HG02759 (cell line): ENCODE data around the gene SH2D5.

Experiments
- ATAC-seq: cut with Tn5 transposase; IDR thresholded peaks from one replicate; pipeline ENCODE4 v1.9.1; 2021; ENCODE audit warnings: mild to moderate bottlenecking, moderate library complexity; ENCODE audit not compliant: unreplicated experiment

The SH2D5 gene

GRCh38 chr1:20732588-20733359 lies at the start of gene SH2D5:
Gene SH2D5 (minus strand): TSS chr1:20732703. CDS start chr1:20728044, 4,659 bp downstream.
- ATAC-seq = peak; percentile 52

DNA sequence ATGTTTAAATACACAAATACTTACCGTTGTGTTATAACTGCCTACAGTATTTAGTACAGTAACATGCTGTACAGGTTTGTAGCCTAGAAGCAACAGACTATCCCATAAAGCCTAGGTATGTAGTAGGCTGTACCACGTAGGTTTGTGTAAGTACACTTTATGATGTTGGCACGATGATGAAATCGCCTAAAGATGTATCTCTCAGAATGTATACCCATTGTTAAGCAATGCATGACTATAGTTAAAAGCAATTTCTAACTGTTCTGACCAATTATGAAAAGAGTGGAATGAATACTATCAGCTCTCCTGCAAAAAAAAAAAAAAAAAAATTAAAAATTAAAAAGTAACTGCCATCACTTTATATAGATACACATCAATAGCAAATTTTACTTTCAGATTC lies 43.2 kb upstream of the SH2D5 start:
- no peak for ATAC-seq

DNA sequence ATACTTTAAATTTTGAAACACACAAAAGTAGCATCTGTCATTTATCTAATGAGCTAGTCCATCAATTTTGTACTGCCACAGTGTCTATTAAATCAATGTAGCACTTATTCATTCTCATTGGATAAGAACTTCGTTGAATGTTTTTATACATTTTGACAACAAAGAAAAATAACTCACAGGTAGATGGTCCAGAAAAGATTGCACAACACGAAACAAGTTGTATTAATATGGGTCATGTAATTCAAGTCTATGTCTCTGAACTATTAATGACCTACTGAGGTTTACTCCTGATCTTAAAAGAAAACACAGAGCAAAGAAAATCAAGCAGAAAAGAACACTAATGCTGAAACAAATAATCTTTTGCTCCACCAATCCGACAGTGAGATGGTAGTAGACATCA lies 39.3 kb upstream of the SH2D5 start:
- no peak for ATAC-seq

DNA sequence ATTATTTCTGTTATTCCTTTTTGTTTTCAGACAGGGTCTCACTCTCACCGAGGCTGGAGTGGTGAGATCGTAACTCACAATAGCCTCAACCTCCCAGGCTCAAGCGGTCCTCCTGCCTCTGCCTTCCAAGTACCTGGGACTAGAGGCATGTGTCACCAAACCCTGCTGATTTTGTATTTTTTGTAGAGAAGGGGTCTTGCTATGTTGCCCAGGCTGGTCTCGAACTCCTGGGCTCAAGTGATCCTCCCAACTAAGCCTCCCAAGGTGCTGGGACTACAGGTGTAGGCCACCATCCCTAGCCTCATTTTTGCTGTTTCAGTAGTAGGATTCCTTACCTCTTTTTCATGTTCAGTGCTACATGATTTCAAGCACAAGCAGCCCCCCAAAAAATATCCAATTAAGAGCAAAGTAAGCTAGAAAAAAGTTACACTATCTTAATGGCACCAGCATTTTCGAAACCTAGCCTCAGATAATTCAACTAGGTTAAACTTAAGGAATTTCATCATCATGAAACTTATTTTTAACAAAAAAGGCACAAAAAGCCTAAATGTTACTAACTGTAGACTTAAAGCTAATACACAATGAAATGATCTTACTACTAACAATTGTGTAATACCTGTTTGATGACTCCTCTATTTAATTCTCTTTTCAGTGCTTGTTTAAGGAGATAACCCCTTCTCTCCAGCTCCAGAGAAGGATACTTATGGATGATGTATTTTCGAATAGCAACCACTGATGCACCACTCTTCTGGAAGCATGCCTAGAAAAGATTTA lies 38.0 kb upstream of the SH2D5 start:
- ATAC-seq = no peak

- no peak for ATAC-seq
These were observed 34.8 kb upstream of the SH2D5 start for GRCh38 chr1:20767271-20767670.

GRCh38 chr1:20763417-20763816 lies 30.9 kb upstream of the SH2D5 start:
- no peak for ATAC-seq

DNA sequence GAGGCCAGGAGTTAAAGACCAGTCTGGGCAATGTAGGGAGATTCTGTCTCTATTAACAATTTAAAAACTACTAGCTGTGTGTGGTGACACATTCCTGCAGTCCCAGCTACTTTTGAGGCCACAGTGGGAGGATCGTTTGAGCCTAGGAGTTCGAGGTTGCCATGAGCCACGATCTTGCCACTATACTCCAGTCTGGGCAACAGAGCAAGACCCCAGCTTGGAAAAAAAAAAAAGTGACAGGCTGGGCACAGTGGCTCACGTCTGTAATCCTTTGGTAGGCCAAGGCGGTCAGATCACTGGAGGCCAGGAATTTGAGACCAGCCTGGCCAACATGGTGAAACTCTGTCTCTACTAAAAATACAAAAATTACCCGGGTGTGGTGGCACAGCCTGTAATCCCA lies 27.8 kb upstream of the SH2D5 start:
- ATAC-seq = no peak

DNA sequence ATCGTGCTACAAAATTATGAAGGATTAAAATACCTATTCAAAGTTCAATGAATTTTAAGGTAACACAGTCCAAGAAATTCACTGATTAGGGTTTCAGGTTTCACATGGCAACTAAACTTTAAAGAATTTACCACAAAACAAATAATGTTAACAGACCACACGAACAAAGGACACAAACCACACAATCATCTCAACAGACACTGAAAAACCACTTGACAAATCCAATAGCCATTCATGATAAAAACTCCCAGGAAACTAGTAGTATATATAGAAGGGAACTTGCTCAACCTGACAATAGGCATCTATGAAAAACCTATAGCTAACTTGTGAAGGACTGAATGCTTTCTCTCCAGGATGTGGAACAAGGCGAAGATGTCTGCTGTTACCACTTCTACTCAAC lies 21.1 kb upstream of the SH2D5 start:
- ATAC-seq = no peak

DNA sequence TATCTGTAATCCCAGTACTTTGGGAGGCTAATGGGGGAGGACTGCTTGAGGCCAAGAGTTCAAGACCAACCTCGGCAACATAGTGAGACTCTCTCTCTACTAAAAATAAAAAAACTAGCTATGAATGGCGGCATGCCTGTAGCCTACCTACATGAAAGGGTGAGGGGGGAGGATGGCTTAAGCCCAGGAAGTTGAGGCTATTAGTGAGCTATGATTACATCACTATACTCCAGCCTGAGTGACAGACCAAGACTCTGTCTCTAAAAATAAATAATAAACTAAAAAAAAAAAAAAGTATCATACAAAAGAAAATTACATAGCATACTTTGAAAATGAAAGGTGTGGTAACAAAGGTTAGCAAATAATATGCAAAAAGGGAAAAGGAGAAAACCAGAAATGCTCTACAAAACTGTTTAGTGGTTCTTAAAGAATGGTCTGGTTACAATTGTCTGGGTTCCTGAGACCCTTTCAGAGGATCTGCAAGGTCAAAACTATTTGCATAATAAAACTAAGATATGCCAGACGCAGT lies 19.0 kb upstream of the SH2D5 start:
- ATAC-seq = no peak

DNA sequence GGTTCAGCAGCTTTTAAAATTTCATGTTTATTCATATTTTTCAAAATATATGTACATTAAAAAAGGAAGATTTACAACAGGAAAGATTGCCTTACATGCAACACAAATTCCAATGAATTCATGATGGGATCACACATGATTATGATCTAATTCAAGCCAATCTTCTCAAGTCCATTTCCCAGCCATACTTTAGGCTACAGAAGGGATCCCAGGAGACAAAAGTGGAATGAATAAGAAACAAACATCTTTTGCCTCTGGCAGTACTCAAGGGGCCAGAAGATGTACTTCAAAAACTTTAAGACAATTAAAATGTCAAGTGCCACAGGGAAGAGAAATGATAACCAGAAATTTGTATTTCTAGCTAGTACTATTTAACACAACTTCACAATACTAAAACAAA lies 10.2 kb upstream of the SH2D5 start:
- no peak for ATAC-seq

GRCh38 chr1:20740781-20741180 lies 8.3 kb upstream of the SH2D5 start:
- no peak for ATAC-seq

GRCh38 chr1:20739225-20739624 lies 6.7 kb upstream of the SH2D5 start:
- ATAC-seq = no peak

DNA sequence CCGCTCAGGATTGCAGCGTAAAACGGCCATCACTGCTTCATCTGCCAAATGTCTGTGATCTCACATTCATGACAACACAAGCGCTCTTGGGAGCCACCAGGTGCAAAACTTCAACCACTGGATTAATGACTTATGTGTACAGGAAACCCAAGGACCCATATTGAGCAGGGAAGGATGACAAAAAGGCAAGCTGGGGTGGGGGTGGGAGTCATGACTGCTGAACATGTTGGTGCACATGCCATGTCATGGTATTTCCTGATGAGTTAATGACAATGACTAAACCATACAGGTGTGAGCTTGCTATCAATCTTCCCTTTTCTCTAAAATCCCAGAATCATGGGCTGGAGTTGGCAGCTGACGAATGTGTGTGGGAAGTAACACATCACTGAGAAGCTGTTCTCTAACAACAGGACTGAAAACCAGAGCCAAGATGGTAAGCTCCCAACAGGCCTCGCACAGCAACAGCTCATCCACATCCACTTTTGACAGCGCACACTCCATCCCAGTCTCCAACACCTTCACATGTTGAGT lies 3.1 kb upstream of the SH2D5 start:
- no peak for ATAC-seq

DNA sequence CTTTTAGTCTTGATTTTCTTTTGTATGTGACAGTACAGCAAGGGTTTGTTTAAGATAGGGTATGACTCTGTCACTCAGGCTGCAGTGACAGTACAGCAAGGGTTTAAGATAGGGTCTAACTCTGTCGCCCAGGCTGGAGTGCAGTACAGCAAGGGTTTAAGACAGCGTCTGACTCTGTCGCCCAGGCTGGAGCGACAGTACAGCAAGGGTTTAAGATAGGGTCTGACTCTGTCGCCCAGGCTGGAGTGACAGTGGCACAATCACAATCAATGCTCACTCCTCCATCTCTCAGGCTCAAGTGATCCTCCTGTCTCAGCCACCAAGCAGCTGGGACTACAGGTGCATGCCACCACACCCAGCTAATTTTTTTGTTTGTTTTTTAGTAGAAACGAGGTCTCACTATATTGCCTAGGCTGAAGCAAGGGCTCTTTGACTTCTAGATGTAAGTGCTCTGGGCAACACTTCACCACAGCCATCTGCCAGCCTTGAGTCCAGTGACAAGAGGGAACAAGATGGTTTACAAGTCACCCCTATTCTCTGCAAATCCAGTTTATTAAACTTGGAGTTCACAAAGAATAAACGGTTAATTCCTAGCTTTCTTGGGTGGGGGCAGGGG lies 965 bp upstream of the SH2D5 start:
- peak; percentile 5 for ATAC-seq

GRCh38 chr1:20732071-20732587 lies 374 bp downstream of the SH2D5 start:
- ATAC-seq = peak; percentile 66

DNA sequence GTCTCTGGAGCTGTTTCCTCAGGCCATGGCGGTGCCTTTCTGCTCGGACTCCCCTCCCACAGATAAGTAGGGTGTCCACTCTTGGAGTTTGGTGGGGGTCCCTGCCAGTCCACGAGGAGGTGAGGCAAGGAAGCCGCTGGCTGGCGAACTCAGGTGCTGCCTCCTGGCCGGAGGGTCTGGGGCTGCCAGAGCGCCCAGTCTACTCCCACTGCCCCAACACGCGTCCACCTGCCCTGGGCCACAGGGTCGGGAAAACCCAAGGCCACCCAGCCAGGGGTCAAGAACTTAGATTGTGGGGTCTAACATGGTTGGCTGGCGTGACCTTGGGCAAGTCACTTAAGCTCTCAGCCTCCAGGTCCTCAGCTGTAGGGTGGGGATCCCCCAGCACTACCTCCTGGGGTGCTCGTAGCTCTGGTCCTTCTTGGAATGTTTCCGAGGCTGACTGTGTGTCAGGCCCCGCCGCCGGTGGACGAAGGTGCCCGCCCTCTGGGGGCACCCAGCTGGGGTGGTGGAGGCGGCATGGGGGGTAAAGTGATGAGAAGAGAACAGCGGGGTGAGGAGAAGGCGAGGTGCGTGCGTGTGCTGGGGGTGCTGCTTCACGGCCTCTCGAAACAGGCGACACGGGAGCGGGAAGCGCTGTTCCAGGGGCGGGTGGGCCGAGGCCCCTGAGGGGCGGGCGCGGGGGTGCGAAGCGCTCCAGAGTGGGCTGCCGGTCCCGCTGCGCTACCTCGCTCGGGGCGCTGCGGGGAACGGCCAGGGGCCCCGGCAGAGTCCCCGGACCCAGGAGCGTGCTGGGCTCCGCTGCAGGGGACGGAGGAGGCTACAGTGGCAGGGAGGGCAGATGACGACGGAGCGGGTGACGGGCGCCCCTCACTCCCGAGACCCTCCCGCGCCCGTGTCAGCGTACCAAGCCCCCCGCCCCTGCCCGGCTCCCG lies 1.2 kb downstream of the SH2D5 start:
- peak; percentile 16 for ATAC-seq

GRCh38 chr1:20730690-20731056 lies 1.8 kb downstream of the SH2D5 start:
- no peak for ATAC-seq

DNA sequence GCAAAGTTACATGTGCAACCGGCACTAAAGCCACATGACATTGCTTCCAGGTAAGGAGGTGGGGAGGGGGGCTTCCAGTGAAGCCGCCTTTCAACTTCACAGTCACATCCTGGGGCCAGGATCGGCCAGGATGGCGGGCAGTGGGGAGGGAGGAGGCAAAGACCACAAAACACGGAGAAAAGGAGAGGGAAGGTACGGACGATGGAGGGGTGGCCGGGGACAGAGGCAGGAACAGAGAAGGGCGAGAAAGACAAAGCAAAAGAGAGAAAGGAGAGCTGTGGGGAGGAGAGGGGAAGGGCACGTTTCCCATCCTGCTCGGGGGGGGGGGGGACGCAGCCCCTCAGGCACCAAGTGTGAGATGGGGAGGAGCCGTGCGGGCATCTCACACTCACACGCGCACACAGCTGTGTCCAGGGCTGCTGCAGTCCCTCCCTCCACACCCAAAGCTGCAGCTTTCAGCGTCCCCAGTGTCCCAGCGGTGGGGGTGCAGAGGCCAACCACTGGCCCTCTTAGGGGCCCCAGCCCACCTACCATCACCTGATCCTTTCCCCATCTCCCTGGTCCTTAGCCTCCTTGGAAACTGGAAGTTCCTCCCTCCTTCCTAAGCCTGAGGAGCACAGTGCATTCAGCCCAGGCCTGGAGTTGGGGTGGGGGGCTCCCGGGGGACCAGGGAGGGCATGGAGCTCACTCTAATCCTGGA lies 2.4 kb downstream of the SH2D5 start:
- no peak for ATAC-seq

- ATAC-seq = no peak
These were observed 3.2 kb downstream of the SH2D5 start for GRCh38 chr1:20729155-20729931.
